ENCODE measurements around the gene DNAH17. TPM values are rescaled to one million over a fixed set of nuclear protein-coding genes. Genes with fewer than 3 reads are reported as not detected.

DNAH17 gene
- total RNA-seq, 1 experiment from 2014 or later: 0.13 TPM

- Mint-ChIP-seq H3K27me3 (ENCODE audit: low read depth) (peaks cover 16% of the 10 kb centered on the region), H3K36me3 (ENCODE audit: insufficient read depth in 1 of 3, low read depth in 3 of 3) (no peaks in the 10 kb centered on the region; a peak in 2 of 7 replicates), H3K27ac (no peak overlapping the region; a peak in 1 of 7 replicates), H3K4me1 (peaks cover 0 to 1% of the 10 kb centered on the region in 2 experiments; a peak in 1 of 4 replicates), H3K9me3 (no peaks in the 10 kb centered on the region), H3K4me3 (no peak overlapping the region)
- no peak overlapping the region for H2AK5ac ChIP-seq (ENCODE audit: insufficient read length, low read length)
- no peak overlapping the region for H2BK5ac ChIP-seq (ENCODE audit: insufficient read length, low read length)
- WGBS (ENCODE audit: extremely low coverage, insufficient read length, low lambda C conversion rate): no CpG with 5 or more reads among the region's 26 CpGs
- H3K79me1 ChIP-seq (ENCODE audit: insufficient read depth, low read depth, low read length, poor library complexity, severe bottlenecking): no peaks in the 10 kb centered on the region
- H3K9ac ChIP-seq (ENCODE audit: extremely low read depth, insufficient read length, low read length): no peak overlapping the region
- H3K4me1 ChIP-seq (ENCODE audit: insufficient read depth, low read length): no peaks in the 10 kb centered on the region
- no peak overlapping the region for H3T11ph ChIP-seq (ENCODE audit: low read length)
- no peak overlapping the region for H3K18ac ChIP-seq (ENCODE audit: insufficient read length, low read depth, low read length)
- no peaks in the 10 kb centered on the region for H4K20me1 ChIP-seq (ENCODE audit: control insufficient read depth, insufficient read depth, insufficient read length)
- no peak overlapping the region for H3K27ac ChIP-seq (ENCODE audit: insufficient read length, low read depth, low read length)
- no peaks in the 10 kb centered on the region for H3K23me2 ChIP-seq (ENCODE audit: insufficient read length, low read depth, low read length, poor library complexity, severe bottlenecking)
- H4K5ac ChIP-seq (ENCODE audit: insufficient read length, low read depth, low read length): no peak overlapping the region
- no peak overlapping the region for H2BK120ac ChIP-seq (ENCODE audit: low read depth, low read length, poor library complexity, severe bottlenecking)
- no peak overlapping the region for H2AFZ ChIP-seq (ENCODE audit: low read length)
- H3K79me2 ChIP-seq (ENCODE audit: insufficient read depth, low read length): no peaks in the 10 kb centered on the region
- no peak overlapping the region for H3K23ac ChIP-seq (ENCODE audit: insufficient read length, low read depth, low read length)
- no peaks in the 10 kb centered on the region for H3K27me3 ChIP-seq (ENCODE audit: insufficient read depth, low read length)
- no peak overlapping the region for H2BK20ac ChIP-seq (ENCODE audit: low read depth, low read length, poor library complexity, severe bottlenecking)
- no peak overlapping the region for H2BK12ac ChIP-seq (ENCODE audit: insufficient read length, low read depth, low read length)
- no peak overlapping the region for H3K56ac ChIP-seq (ENCODE audit: insufficient read length, low read depth, low read length)
- 0 out of 3 replicates have a peak, but pooled peaks have one; percentile 23 for TF ChIP-seq CTCF (conservative IDR thresholded peaks at IDR 0.05)
- no peak overlapping the region for H2BK15ac ChIP-seq (ENCODE audit: low read depth, low read length)
- no peak overlapping the region for H3K4ac ChIP-seq (ENCODE audit: low read depth, low read length)
- no peak overlapping the region for H3K4me2 ChIP-seq (ENCODE audit: insufficient read depth, insufficient read length, low read length)
- H3K9me3 ChIP-seq (ENCODE audit: control insufficient read depth, low read depth, low read length): no peaks in the 10 kb centered on the region
- no peak overlapping the region for H4K8ac ChIP-seq (replicated peaks; ENCODE audit: insufficient read length, low read depth, low read length)
- no peak overlapping the region for H4K91ac ChIP-seq (ENCODE audit: insufficient read length, low read depth, low read length)
- no peak for DNase-seq
- H3K14ac ChIP-seq (ENCODE audit: insufficient read depth, low read length): no peak overlapping the region
These were observed 84.9 kb downstream of the DNAH17 start for GRCh38 chr17:78492116-78492799.

Measured in H9 (cell line).